Tibial nerve (tissue), 4 donors: ENCODE results near the gene WFDC6. TPM values are rescaled to one million over a fixed set of nuclear protein-coding genes. Genes with fewer than 3 reads are reported as not detected.

Source experiments
- DNase-seq, 2 donors: peaks; one replicate each; pipeline ENCODE4 v3.0.0-alpha.2; 2019; ENCODE audit warnings: low spot score in 2 of 2
- H3K27ac ChIP-seq, 4 donors: fragments of 200-600 bp; sonication (generic) in 3 of 4; one replicate each; pipeline ENCODE4 v1.5.1; 2017 to 2019; ENCODE audit warnings: mild to moderate bottlenecking in 1 of 4
- H3K27me3 ChIP-seq, 2 donors: fragments of 200-600 bp; sonication (generic) in 1 of 2; one replicate each; pipeline versions ENCODE4 v1.5.1 to v1.6.0; 2017 to 2019
- H3K36me3 ChIP-seq, 3 donors: fragments of 200-600 bp; sonication (generic); one replicate each; pipeline ENCODE4 v1.5.1; 2018 to 2019
- H3K4me1 ChIP-seq, 4 donors: fragments of 200-600 bp; sonication (generic) in 3 of 4; one replicate each; pipeline ENCODE4 v1.5.1; 2017 to 2019
- H3K4me3 ChIP-seq, 4 donors: fragments of 200-600 bp; sonication (generic) in 3 of 4; one replicate each; pipeline ENCODE4 v1.5.1; 2017 to 2019; ENCODE audit warnings: mild to moderate bottlenecking in 1 of 4, moderate library complexity in 1 of 4
- H3K9me3 ChIP-seq, 4 donors: fragments of 200-600 bp; sonication (generic) in 3 of 4; one replicate each; pipeline ENCODE4 v1.5.1; 2017 to 2019
- EP300 ChIP-seq, 2 donors: sonication (generic); formaldehyde crosslinking; IDR thresholded peaks; one replicate each; pipeline ENCODE4 v1.6.1; 2017; ENCODE audit warnings: antibody characterized with exemption in 2 of 2, mild to moderate bottlenecking in 1 of 2
- POLR2A ChIP-seq, 2 donors: fragments of 450-650 bp; IDR thresholded peaks; one replicate each; pipeline ENCODE4 v1.6.1; 2017; ENCODE audit warnings: antibody characterized with exemption in 2 of 2, mild to moderate bottlenecking in 2 of 2, moderate library complexity in 2 of 2
- WGBS, 2 donors: methylation state at CpG; one replicate each; pipeline ENCODE4 v1.1.5; 2018; 5-methylcytosine and 5-hydroxymethylcytosine counted together
- total RNA-seq, 4 donors: library from RNA; depleted of rRNA; stranded (reverse); fragments of >200 nt; gene quantifications; one replicate each; pipeline ENCODE4 v1.1.0, GENCODE V29; 2016
- TF ChIP-seq, protein P1 (sequence below), 5 experiments: fragments of 200-600 bp in 3 of 5; fragments of 450-650 bp in 2 of 5; sonication (generic) in 3 of 5; IDR thresholded peaks; one replicate each; pipeline ENCODE4 v1.5.1; 2016 to 2019; ENCODE audit warnings: antibody characterized with exemption in 5 of 5, mild to moderate bottlenecking in 3 of 5, moderate library complexity in 2 of 5

Gene WFDC6
- total RNA-seq, 4 donors from 2014 or later: not detected

DNA sequence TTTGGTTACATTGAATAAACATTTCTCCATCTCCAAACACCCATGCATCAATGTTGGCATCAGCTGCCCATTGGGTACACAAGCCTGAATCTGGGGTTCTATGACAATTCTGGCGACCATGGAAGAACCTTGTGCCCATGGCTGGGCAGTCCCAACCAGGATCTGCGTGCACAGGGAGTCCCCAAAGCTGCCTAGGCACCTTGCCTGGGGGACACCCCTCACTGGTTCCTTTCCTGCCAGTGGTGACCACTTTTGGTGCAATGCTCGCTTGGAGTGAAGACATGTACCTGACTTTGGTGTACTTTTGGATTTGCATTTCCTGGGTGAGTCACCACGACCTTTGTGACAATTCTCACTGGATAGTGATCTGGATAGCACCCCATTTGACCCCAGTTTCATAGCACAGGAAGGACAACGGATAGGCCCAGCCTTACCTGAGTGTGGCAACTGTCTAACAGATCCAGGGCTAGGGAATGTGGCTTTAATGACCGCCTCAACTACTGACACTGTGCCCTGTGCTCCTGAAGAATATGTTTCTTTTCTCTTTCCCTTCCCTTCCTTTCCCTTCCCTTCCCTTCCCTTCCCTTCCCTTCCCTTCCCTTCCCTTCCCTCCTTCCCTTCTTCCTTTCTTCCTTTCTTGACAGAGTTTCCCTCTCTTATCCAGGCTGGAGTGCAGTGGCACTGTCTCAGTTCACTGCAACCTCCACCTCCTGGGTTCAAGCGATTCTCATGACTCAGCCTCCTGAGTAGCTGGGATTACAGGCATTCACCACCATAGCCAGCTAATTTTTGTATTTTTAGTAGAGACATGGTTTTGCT, 31.0 kb downstream of the WFDC6 start:
- TF ChIP-seq, protein P1, sequence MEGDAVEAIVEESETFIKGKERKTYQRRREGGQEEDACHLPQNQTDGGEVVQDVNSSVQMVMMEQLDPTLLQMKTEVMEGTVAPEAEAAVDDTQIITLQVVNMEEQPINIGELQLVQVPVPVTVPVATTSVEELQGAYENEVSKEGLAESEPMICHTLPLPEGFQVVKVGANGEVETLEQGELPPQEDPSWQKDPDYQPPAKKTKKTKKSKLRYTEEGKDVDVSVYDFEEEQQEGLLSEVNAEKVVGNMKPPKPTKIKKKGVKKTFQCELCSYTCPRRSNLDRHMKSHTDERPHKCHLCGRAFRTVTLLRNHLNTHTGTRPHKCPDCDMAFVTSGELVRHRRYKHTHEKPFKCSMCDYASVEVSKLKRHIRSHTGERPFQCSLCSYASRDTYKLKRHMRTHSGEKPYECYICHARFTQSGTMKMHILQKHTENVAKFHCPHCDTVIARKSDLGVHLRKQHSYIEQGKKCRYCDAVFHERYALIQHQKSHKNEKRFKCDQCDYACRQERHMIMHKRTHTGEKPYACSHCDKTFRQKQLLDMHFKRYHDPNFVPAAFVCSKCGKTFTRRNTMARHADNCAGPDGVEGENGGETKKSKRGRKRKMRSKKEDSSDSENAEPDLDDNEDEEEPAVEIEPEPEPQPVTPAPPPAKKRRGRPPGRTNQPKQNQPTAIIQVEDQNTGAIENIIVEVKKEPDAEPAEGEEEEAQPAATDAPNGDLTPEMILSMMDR (IDR thresholded peaks at IDR 0.05): no peak
- TF ChIP-seq POLR2A (IDR thresholded peaks at IDR 0.05) (no peak), EP300 (IDR thresholded peaks at IDR 0.05) (no peak)
- H3K27ac ChIP-seq: no peak overlapping the region
- no peak overlapping the region for H3K4me3 ChIP-seq

DNA sequence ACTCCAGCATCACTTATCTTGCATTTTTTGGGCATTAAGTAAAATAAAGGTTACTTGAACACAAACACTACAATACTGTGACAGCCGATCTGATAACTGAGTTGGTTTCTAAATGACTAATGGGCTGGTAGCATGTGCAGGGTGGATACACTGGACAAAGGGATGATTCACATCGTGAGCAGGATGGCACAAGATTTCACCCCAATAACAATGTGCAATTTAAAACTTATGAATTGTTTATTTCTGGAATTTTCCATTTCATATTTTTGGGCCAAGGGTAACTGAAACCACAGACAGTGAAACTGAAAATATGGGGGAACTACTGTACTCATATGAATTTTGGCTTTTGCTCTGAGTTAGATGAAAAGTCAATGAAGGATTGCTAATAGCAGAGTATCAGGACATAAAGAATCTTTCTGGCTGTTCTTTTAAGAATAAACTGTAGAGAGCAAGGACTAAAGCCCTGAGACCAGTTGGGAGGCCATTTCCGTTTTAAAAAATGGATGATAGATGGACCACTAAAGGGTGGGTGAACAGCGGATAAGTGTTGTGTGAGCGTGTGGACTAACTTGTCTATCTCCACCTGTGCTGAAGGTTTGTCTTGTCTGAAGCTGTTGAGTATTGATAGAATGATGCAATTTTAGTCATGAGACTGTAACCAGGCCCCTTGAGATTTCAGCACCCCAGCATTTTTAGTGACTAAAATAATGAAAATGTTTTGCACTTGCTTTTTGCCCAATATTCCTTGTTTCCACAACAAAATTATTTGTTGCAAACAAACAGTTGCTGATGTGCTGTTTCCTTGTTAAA, 32.1 kb downstream of the WFDC6 start:
- no peak overlapping the region for H3K27ac ChIP-seq
- H3K27me3 ChIP-seq: peaks cover 0 to 4% of the 10 kb centered on the region in 2 donors
- no peak for DNase-seq
- no peak overlapping the region for H3K4me3 ChIP-seq
- no peaks in the 10 kb centered on the region for H3K4me1 ChIP-seq
- no peaks in the 10 kb centered on the region for H3K36me3 ChIP-seq
- no peaks in the 10 kb centered on the region for H3K9me3 ChIP-seq
- TF ChIP-seq EP300 (IDR thresholded peaks at IDR 0.05) (no peak), POLR2A (IDR thresholded peaks at IDR 0.05) (no peak)
- TF ChIP-seq, protein P1 (IDR thresholded peaks at IDR 0.05): no peak
- WGBS, 2 donors: 66 to 69% methylated on average over 5 of the region's 5 CpGs

More for the DNA sequence above, 31.0 kb downstream of the WFDC6 start:
- no peaks in the 10 kb centered on the region for H3K9me3 ChIP-seq
- H3K36me3 ChIP-seq: no peaks in the 10 kb centered on the region
- WGBS, 2 donors: 79 to 87% methylated on average over 7 of the region's 7 CpGs
- DNase-seq: no peak
- peaks cover 0 to 4% of the 10 kb centered on the region in 2 donors for H3K27me3 ChIP-seq
- no peaks in the 10 kb centered on the region for H3K4me1 ChIP-seq

DNA sequence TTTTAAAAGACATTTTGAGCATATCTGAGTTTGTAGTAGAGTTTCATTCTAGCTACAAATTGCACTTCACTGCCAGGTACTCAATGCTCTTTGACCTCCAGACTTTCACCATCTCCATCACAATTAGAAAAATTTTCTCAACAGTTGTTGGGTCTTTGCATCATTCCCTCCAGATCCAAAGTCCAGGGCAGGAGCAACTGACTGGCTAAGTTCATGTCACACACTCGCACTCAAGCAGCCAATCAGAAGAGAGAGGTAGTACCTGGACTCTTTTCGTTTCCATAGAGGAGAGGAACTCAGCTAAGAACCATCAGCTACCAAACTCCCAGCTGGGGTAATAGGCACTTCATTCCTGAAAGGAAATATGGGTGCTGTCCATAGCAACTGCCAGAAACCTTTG, 32.9 kb downstream of the WFDC6 start:
- TF ChIP-seq POLR2A (IDR thresholded peaks at IDR 0.05) (no peak), EP300 (IDR thresholded peaks at IDR 0.05) (no peak)
- TF ChIP-seq, protein P1 (IDR thresholded peaks at IDR 0.05): no peak
- H3K27me3 ChIP-seq: peaks cover 0 to 4% of the 10 kb centered on the region in 2 donors
- no peak overlapping the region for H3K4me3 ChIP-seq
- 75 to 88% methylated on average over 2 of the region's 2 CpGs for WGBS, 2 donors
- no peaks in the 10 kb centered on the region for H3K9me3 ChIP-seq
- H3K36me3 ChIP-seq: no peaks in the 10 kb centered on the region
- no peaks in the 10 kb centered on the region for H3K4me1 ChIP-seq
- no peak overlapping the region for H3K27ac ChIP-seq
- DNase-seq: no peak

DNA sequence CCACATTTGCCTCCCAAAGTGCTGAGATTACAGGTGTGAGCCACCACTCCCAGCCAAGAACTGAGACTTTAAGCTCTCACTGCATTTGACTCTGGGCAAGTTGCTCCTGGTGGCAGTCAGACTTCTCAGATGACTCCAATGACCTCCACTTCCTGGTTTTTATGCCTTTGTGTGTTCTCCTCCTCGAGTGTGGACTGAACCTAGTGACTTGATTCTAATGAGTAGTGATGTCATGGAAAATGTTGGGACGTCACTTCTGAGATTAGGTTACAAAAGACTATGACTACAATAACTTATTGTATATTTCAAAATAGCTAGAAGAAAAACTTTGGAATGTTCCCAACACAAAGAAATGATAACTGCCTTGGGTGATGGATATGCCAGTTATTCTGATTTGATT, 35.9 kb downstream of the WFDC6 start:
- Histone ChIP-seq H3K4me1 (no peaks in the 10 kb centered on the region), H3K4me3 (no peak overlapping the region), H3K27me3 (peaks cover 0 to 11% of the 10 kb centered on the region in 2 donors), H3K36me3 (no peaks in the 10 kb centered on the region), H3K9me3 (no peaks in the 10 kb centered on the region), H3K27ac (no peak overlapping the region)
- 21 to 27% methylated on average over 2 of the region's 2 CpGs for WGBS, 2 donors
- DNase-seq: no peak
- TF ChIP-seq, protein P1 (IDR thresholded peaks at IDR 0.05): no peak
- no peak for TF ChIP-seq EP300 (IDR thresholded peaks at IDR 0.05)
- TF ChIP-seq POLR2A (IDR thresholded peaks at IDR 0.05): no peak

DNA sequence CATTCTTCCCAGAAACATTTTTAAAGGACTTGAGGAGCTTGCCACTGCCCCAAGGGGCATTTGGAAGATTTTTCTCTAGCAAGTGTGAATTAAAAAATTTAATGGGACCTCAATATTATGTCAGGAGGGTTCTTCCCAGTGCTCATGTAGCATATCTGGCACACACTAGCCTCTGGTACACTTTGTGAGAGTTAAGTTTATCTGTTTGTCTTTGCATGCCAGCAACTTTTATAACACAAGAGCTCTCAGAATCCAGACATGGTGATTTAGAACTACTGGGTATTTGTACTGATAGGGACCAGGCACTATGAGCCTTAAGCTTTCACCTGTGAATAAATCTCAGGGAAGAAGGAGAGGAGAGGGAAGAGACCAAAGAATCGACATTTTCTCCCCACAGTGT, 36.7 kb downstream of the WFDC6 start:
- H3K36me3 ChIP-seq: no peaks in the 10 kb centered on the region
- DNase-seq: no peak
- TF ChIP-seq EP300 (IDR thresholded peaks at IDR 0.05) (no peak), POLR2A (IDR thresholded peaks at IDR 0.05) (no peak)
- TF ChIP-seq, protein P1 (IDR thresholded peaks at IDR 0.05): no peak
- peaks cover 0 to 15% of the 10 kb centered on the region in 2 donors for H3K27me3 ChIP-seq
- no peak overlapping the region for H3K4me3 ChIP-seq
- no peaks in the 10 kb centered on the region for H3K9me3 ChIP-seq
- H3K4me1 ChIP-seq: no peaks in the 10 kb centered on the region
- H3K27ac ChIP-seq: no peak overlapping the region
- WGBS, 2 donors: 68 to 73% methylated on average over 1 of the region's 1 CpG
